ENCODE data around the gene PPP4R4.

Gene PPP4R4, protein sequence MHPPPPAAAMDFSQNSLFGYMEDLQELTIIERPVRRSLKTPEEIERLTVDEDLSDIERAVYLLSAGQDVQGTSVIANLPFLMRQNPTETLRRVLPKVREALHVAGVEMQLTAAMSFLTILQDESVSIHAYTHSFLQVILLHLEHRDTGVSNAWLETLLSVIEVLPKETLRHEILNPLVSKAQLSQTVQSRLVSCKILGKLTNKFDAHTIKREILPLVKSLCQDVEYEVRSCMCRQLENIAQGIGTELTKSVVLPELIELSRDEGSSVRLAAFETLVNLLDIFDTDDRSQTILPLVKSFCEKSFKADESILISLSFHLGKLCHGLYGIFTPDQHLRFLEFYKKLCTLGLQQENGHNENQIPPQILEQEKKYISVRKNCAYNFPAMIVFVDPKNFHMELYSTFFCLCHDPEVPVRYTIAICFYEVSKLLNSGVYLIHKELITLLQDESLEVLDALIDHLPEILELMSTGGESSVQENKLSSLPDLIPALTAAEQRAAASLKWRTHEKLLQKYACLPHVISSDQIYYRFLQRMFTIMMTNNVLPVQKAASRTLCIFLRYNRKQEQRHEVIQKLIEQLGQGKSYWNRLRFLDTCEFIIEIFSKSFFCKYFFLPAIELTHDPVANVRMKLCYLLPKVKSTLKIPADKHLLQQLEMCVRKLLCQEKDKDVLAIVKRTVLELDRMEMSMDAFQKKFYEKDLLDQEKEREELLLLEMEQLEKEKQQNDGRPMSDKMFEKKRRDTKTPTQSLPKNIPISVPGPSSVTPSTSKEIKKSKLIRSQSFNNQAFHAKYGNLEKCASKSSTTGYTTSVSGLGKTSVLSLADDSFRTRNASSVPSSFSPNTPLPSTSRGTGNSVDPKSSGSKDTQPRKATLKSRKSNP

DNA sequence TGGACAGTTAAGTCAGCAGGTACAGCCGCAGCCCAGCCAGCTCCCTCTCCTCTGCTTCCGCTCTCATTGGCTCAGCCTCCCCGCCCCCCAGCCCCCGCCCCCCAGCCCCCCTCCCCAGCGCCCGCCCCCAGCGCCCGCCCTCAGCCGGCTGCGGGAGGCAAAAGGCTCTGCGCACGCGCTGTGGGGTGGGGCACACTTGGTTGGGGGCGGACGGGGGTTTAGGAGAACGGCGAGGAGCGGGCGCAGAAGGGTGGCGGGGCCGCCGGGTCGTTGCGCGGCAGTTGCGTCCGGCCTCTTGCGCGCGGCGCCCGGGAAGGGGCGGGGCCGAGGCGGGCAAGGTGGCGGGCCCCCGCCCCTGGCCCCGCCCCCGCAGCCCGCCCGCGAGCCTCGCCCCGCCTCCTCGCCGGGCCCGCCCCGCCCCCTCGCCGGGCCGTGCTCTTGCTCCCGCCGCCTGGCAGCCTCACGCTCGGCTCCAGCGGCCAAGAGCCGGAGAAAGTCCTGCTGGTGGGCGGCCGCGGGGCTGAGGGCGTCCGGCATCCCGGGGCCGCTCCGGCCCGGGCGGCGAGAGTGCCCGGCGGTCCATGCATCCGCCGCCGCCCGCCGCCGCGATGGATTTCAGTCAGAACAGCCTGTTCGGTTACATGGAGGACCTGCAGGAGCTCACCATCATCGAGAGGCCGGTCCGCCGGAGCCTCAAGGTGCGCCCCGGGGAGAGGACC is at the start of gene PPP4R4:
TSS of gene PPP4R4 (plus strand) at position 438 of the 719 bp plus-strand sequence. CDS start at position 582, 144 bp downstream.
- DNase-seq (ENCODE audit: low read depth), result peak; percentile 81

DNA sequence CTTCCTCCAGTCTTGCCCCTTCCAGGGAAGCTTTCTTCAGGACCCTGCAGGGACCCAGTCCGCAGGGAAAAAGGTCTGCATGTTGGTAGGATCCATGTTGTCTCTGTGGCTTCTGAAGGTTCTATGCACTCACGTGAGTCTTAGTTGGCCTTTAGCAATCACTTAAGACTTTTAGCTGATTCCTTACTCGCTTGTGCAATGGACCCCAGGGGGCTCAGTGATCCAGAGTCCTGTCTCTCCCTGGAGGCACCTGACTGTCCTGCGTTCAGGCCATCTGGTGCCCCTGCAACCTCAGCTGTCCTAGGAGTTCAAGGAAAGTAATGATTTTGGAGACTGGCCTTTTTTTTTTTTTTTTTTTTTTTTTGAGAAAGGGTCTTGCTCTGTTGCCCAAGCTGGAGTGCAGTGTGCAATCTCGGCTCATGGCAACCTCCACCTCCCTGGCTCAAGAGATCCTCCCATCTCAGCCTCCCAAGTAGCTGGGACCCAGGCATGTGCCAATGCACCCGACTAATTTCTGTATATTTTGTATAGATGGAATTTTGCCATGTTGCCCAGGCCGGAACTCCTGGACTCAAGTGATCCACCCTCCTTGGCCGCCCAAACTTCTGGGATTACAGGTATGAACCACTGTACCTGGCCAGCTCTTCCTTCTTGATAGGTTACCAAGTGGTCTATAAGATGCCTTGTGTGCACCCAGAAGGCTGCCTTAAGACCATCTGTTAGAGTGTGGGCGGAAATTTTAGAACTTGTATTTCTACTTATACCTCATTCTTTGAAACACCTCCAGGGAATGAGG is 49.3 kb upstream of the PPP4R4 start:
- no peak for DNase-seq (ENCODE audit: low read depth)

- no peak for DNase-seq (ENCODE audit: low read depth)
Observed at GRCh38 chr14:94125659-94126418, 48.3 kb upstream of the PPP4R4 start.

DNA sequence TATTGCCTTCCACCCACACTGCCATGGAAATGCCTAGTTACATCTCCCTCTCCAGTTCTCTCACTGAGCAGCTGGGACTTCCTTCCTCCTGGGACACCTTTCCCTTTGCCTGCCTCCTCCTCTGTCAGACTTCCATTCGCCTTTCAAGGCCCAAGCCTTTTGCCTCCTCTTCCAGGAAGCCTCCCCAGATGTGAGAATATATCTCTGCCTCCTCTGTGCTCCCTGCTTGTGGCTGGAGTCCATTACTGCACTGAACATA is 47.8 kb upstream of the PPP4R4 start:
- no peak for DNase-seq (ENCODE audit: low read depth)

- no peak for DNase-seq (ENCODE audit: low read depth)
Observed at GRCh38 chr14:94126800-94127199, 47.3 kb upstream of the PPP4R4 start.

DNA sequence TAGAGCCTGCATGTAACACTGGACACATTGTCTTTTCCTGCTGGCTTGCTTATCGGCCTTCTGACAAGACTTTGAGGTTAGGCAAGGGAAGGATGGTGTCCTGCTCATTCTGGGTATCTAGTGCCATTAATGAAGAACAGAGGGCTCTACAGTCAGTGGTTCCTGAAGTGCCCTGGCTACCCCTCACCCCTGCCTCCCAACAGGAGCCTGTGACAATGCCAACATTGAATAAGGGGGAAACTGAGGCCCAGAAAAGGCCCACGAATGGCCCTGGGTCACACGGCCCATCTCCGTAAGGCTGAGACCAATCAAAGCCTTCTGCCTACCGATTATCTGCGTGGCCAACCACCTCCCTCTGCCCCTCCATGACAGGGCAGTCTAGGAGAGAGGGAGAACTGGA is 46.8 kb upstream of the PPP4R4 start:
- no peak for DNase-seq (ENCODE audit: low read depth)

DNA sequence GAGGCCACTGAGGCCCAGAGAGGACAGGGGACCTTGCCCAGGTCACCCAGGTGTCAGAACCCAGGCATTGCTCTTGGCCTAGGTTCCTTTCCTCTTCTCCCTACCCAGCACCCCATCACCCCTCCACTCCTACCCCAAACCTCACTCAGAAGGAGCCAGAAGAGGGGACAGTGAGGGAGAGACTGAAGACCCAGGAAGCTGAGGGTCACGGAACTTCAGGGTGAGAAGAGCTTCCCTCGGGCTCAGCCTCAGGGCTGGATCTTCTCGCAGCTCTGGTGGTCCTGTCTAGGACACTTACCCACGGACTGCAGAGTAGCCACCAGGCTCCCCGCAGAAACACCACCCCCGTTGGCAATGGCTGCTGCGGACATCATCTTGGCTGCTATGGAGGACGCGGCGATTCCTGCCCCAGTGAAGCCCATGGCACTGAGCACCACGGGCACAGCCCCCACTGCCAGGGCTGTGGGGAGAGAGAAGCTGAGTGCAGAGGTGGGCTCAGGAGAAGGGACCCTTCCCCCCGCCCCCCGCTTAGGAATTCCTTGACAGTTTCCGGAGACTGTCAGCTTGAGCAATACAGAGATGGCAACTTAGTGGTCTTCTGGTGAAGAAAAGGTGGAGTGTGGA is 45.8 kb upstream of the PPP4R4 start:
- DNase-seq (ENCODE audit: low read depth), result no peak

GRCh38 chr14:94129111-94129757 is 44.9 kb upstream of the PPP4R4 start, which contains the start of gene IFI27L2:
Gene IFI27L2 (minus strand): TSS chr14:94129604. CDS start chr14:94129564, 40 bp downstream.
- DNase-seq (ENCODE audit: low read depth), result peak; percentile 46

DNA sequence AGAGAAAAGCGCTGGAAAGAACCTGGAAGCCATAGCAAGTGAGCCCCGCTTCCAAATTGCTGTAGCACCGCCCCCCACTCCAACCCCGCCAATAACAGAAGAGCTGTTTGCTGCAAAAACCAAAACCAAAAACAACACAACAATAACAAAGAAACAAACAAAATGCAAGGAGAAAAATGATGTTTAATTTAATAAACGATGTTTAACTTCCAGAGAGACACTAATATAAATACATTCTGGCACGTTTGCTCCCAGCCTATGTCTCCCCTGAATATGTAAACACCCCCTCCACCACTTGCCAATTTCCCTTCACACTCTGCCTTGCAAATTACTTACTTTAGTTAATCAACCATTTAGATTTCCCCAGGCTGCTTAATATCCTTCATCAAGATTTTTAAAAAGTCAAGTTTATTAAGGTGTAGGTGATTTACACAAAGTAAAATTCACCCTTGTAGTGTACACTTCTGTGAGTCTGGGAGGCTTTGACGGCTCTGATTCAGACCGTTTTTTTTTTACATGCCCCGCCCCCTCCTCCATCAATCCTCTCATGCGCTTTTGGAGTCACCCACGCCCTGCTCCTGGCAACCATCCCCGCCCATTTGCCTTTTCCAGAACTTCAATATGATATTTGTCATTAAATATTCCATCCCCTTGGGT is 44.2 kb upstream of the PPP4R4 start:
- DNase-seq (ENCODE audit: low read depth), result peak; percentile 11

- DNase-seq (ENCODE audit: low read depth), result peak; percentile 43
Observed at GRCh38 chr14:94132285-94132887, 41.7 kb upstream of the PPP4R4 start.

DNA sequence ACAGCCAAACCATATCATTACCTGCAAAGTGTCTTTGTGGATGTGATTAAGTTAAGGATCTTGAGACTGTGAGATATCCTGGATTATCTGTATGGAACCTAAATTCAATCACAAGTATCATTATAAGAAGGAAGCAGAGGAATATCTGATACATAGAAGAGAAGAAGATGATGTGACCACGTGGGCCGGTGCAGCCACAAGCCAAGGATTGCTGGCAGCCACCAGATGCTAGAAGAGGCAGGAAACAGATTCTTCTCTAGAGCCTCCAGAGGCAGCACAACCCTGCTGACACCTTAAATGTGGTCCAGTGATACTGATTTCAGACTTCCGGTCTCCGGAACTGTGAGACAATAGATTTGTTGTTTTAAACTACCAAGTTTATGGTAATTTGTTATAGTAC is 38.6 kb upstream of the PPP4R4 start:
- DNase-seq (ENCODE audit: low read depth), result no peak

GRCh38 chr14:94136575-94137331 is 37.4 kb upstream of the PPP4R4 start:
- peak; percentile 78 for DNase-seq (ENCODE audit: low read depth)

DNA sequence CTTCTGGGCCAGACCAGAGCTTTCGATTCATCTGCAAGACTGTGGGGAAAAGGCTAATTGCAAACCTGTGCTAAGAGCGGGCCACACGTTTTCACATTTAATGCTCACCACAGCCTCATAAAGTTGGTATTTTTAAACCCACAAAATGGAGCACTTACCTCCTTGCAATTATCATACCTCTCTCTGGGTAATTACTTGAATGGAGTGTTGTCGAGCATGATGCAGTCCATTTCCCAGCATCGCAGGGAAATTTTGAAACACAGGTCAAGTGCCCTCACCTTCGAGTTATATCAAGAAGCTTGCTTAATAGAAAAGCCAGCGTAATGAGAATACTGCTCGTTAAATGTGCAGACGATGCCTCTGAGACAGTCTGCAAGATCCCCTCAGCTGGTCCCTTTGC is 35.9 kb upstream of the PPP4R4 start:
- no peak for DNase-seq (ENCODE audit: low read depth)

- DNase-seq (ENCODE audit: low read depth), result no peak
Observed at GRCh38 chr14:94139006-94139405, 35.1 kb upstream of the PPP4R4 start.

GRCh38 chr14:94139421-94139820 is 34.7 kb upstream of the PPP4R4 start:
- DNase-seq (ENCODE audit: low read depth), result no peak

DNA sequence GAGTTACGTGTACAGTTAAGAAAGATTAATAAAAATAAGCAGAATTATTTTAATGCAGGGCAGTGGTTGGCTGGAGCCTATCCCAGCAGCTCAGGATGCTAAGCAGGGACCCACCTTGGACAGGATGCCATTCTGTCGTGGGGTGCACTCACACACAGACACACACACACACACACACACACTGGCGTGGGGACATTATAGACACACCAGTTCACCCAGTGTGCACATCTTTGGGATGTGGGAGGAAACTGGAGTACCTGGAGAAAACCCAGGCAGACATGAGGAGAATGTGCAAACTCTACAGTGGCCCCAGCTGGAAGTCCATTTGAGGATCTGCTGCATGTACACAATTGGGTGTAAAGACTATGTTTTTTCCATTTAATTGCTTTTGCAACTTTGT is 31.9 kb upstream of the PPP4R4 start:
- DNase-seq (ENCODE audit: low read depth), result no peak

GRCh38 chr14:94142836-94143235 is 31.3 kb upstream of the PPP4R4 start:
- no peak for DNase-seq (ENCODE audit: low read depth)

DNA sequence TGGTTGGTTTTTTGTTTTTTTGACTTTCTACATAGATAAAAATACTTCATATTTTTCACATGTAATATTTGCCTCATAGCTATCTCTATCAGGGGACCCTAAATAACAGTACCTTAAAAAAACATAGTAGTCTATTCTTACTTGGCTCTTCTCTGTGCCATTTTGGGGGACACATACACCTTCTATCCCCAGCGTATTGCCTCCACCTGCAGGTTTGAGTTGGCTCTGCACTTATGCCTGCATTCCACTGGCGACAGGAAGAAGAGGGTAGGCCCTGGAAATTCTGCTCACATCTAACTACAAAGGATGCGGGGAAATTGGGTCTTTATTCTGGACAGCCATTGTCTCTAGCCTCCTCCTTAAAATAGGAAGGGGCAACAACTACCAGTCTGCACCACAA is 30.9 kb upstream of the PPP4R4 start:
- DNase-seq (ENCODE audit: low read depth), result no peak
